ENCODE results near the gene TMEM18.

- TF ChIP-seq ZZZ3 (CRISPR knock-in tag; IDR thresholded peaks at IDR 0.05; ENCODE audit: borderline replicate concordance), result no peak
- TF ChIP-seq PHF8 (CRISPR knock-in tag; IDR thresholded peaks at IDR 0.05), result no peak
- TF ChIP-seq, protein P1, sequence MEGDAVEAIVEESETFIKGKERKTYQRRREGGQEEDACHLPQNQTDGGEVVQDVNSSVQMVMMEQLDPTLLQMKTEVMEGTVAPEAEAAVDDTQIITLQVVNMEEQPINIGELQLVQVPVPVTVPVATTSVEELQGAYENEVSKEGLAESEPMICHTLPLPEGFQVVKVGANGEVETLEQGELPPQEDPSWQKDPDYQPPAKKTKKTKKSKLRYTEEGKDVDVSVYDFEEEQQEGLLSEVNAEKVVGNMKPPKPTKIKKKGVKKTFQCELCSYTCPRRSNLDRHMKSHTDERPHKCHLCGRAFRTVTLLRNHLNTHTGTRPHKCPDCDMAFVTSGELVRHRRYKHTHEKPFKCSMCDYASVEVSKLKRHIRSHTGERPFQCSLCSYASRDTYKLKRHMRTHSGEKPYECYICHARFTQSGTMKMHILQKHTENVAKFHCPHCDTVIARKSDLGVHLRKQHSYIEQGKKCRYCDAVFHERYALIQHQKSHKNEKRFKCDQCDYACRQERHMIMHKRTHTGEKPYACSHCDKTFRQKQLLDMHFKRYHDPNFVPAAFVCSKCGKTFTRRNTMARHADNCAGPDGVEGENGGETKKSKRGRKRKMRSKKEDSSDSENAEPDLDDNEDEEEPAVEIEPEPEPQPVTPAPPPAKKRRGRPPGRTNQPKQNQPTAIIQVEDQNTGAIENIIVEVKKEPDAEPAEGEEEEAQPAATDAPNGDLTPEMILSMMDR (CRISPR knock-in tag; IDR thresholded peaks at IDR 0.05), result no peak
- TF ChIP-seq, protein P2, sequence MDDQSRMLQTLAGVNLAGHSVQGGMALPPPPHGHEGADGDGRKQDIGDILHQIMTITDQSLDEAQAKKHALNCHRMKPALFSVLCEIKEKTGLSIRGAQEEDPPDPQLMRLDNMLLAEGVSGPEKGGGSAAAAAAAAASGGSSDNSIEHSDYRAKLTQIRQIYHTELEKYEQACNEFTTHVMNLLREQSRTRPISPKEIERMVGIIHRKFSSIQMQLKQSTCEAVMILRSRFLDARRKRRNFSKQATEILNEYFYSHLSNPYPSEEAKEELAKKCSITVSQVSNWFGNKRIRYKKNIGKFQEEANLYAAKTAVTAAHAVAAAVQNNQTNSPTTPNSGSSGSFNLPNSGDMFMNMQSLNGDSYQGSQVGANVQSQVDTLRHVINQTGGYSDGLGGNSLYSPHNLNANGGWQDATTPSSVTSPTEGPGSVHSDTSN (CRISPR knock-in tag; IDR thresholded peaks at IDR 0.05; ENCODE audit: borderline replicate concordance), result no peak
- no peak for TF ChIP-seq EP300 (IDR thresholded peaks at IDR 0.05; ENCODE audit: low read depth in 2 of 2, low read length in 2 of 2)
- TF ChIP-seq EP300 (CRISPR knock-in tag; IDR thresholded peaks at IDR 0.05; ENCODE audit: borderline replicate concordance), result no peak
These were observed 24.2 kb downstream of the TMEM18 start for GRCh38 chr2:652881-653480.

Data from HepG2 (cell line).